HG03469 (cell line): ENCODE results near the gene HIPK4.
"Not testable (repeated sequence)": the region's sequence is repeated elsewhere in the genome, so short reads cannot be mapped to it uniquely, and the experiment has no call there.

Experiments
- ATAC-seq: cut with Tn5 transposase; IDR thresholded peaks from one replicate; pipeline ENCODE4 v1.9.1; 2021; ENCODE audit warnings: mild to moderate bottlenecking, moderate library complexity, moderate number of reproducible peaks; ENCODE audit not compliant: unreplicated experiment

HIPK4 gene

GRCh38 chr19:40341601-40342482 lies 48.1 kb downstream of the HIPK4 start:
- no peak for ATAC-seq

- no peak for ATAC-seq
Measured at GRCh38 chr19:40339018-40339728, 50.8 kb downstream of the HIPK4 start.

GRCh38 chr19:40337594-40337993 lies 52.4 kb downstream of the HIPK4 start:
- ATAC-seq = no peak

DNA sequence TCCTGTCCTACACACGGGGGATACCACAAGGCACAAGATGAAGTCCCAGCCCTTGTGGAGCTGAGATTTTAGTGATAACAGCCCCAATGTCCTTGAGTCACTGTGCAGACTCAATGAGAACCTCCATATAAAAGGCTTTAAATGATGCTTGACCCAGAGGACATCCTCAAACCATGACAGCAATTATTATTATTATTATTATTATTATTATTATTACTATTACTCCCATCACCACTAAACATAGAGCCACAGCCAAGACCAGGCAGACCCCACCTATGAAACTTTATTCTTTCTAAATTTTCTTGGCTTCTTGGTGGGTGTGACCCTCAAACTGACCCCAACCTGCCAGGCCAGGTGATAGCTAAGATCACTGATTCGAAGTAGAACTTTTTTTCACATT lies 52.9 kb downstream of the HIPK4 start:
- ATAC-seq = no peak

- ATAC-seq = no peak
Measured at GRCh38 chr19:40336601-40336900, 53.4 kb downstream of the HIPK4 start.

DNA sequence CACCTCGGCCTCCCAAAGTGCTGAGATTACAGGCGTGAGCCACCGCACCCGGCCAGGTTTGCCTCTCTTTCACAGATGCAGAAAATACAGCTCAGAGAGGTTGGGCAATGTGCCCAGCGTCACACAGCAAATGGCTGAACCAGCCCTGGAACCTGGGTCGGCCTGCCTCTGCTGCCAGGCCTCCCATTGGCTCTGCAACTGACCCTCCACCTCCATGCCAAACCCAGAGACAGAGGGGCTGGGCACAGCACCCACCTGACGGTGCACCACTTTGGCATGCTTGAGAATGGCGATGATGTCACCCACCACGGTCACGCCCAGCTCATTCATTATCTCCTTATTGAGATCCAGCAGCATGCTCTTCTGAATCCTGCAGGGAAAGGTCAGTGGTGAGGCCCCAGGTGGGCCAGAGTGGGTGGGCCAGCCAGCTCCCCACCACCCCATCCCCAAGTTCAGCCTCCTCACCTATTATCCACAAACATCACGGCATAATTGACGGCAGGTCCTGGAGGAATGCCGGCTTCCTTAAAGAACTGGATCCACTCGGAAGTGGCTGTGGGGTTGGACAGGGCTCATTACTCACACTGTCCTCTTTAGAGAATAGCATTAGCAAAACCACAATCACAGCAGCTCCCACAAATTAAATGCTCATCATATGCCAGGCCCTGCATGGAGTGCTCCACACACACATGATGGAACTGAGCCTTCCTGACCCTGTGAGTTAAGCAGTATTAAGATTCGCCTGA lies 54.0 kb downstream of the HIPK4 start:
- no peak for ATAC-seq

- ATAC-seq = no peak
Measured at GRCh38 chr19:40335101-40335500, 54.9 kb downstream of the HIPK4 start.

DNA sequence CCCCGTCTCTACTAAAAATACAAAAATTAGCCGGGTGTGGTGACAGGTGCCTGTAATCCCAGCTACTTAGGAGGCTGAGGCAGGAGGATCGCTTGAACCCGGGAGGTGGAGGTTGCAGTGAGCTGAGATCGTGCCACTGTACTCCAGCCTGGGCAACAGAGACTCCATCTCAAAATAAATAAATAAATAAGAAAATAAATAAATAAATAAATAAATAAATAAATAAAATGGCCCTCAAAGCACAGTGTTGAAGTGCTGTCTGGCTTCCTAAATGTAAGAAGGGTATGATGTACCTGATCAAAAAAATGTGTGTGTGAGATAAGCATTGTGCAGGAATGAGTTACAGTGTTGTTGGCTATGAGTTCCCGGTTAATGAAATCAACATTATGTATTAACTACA lies 56.9 kb downstream of the HIPK4 start:
- not testable (repeated sequence) for ATAC-seq

GRCh38 chr19:40332669-40333068 lies 57.3 kb downstream of the HIPK4 start:
- no peak for ATAC-seq

GRCh38 chr19:40331052-40331451 lies 58.9 kb downstream of the HIPK4 start:
- ATAC-seq = no peak
